Mesendoderm (in vitro differentiated cells): Measurements from ENCODE around the gene TMEM121.

ENCODE experiments used
- DNase-seq: peaks from one replicate; pipeline ENCODE4 v3.0.0; 2013
- H2AK5ac ChIP-seq: 2 replicates; pipeline ENCODE4 v1.6.1; 2013; ENCODE audit warnings: low read length, inconsistent platforms
- H2BK120ac ChIP-seq: 2 replicates; pipeline ENCODE4 v1.6.1; 2013; ENCODE audit warnings: low read depth, mild to moderate bottlenecking, low read length, moderate library complexity, mixed read lengths
- H2BK15ac ChIP-seq: replicated peaks from 2 replicates; pipeline ENCODE4 v1.6.1; 2013; ENCODE audit warnings: low read depth, mild to moderate bottlenecking, moderate library complexity
- H2BK5ac ChIP-seq: 2 replicates; pipeline ENCODE4 v1.6.1; 2013; ENCODE audit warnings: low read length, inconsistent platforms
- H3K18ac ChIP-seq: 2 replicates; pipeline ENCODE4 v1.6.1; 2013; ENCODE audit warnings: mild to moderate bottlenecking, low read length, mixed read lengths
- H3K23ac ChIP-seq: one replicate; pipeline ENCODE4 v1.6.1; 2013; ENCODE audit warnings: low read length
- H3K27ac ChIP-seq: 2 replicates; pipeline ENCODE4 v1.5.1; 2013; ENCODE audit warnings: low read depth, mild to moderate bottlenecking, inconsistent platforms, low read length, moderate library complexity
- H3K27me3 ChIP-seq: 2 replicates; pipeline ENCODE4 v1.6.1; 2013; ENCODE audit warnings: low read length, control low read depth, mild to moderate bottlenecking, inconsistent platforms; ENCODE audit not compliant: insufficient read depth, poor library complexity
- H3K36me3 ChIP-seq: 2 replicates; pipeline ENCODE4 v1.6.1; 2013; ENCODE audit warnings: low read length, inconsistent platforms; ENCODE audit not compliant: control insufficient read depth, insufficient read depth
- H3K4ac ChIP-seq: one replicate; pipeline ENCODE4 v1.6.1; 2013; ENCODE audit warnings: low read depth, mild to moderate bottlenecking, low read length, moderate library complexity
- H3K4me1 ChIP-seq: 2 replicates; pipeline ENCODE4 v1.6.1; 2013; ENCODE audit warnings: low read depth, low read length, inconsistent platforms; ENCODE audit not compliant: control insufficient read depth
- H3K4me2 ChIP-seq: 2 replicates; pipeline ENCODE4 v1.6.1; 2013; ENCODE audit warnings: low read length
- H3K4me3 ChIP-seq: 2 replicates; pipeline ENCODE4 v1.5.1; 2013; ENCODE audit warnings: mild to moderate bottlenecking, low read length
- H3K56ac ChIP-seq: one replicate; pipeline ENCODE4 v1.6.1; 2013; ENCODE audit warnings: low read length
- H3K79me1 ChIP-seq: 2 replicates; pipeline ENCODE4 v1.6.1; 2013; ENCODE audit warnings: low read length, inconsistent platforms
- H3K79me2 ChIP-seq: 2 replicates; pipeline ENCODE4 v1.6.1; 2013; ENCODE audit warnings: mild to moderate bottlenecking, low read length; ENCODE audit not compliant: control insufficient read depth, insufficient read depth
- H3K9ac ChIP-seq: 2 replicates; pipeline ENCODE4 v1.6.1; 2013; ENCODE audit warnings: low read length, inconsistent platforms
- H4K5ac ChIP-seq: one replicate; pipeline ENCODE4 v1.6.1; 2013; ENCODE audit warnings: low read length
- H4K8ac ChIP-seq: one replicate; pipeline ENCODE4 v1.6.1; 2013; ENCODE audit warnings: low read depth, mild to moderate bottlenecking, control low read depth, low read length, moderate library complexity
- WGBS: extraction: QIAGEN DNeasy Blood & Tissue Kit; methylation state at CpG from one replicate; pipeline ENCODE4 v1.1.7; 2013; ENCODE audit warnings: low lambda C conversion rate, missing lambda C conversion rate; ENCODE audit not compliant: insufficient coverage; ENCODE audit errors: extremely low coverage; 5-methylcytosine and 5-hydroxymethylcytosine counted together

The TMEM121 gene

DNA sequence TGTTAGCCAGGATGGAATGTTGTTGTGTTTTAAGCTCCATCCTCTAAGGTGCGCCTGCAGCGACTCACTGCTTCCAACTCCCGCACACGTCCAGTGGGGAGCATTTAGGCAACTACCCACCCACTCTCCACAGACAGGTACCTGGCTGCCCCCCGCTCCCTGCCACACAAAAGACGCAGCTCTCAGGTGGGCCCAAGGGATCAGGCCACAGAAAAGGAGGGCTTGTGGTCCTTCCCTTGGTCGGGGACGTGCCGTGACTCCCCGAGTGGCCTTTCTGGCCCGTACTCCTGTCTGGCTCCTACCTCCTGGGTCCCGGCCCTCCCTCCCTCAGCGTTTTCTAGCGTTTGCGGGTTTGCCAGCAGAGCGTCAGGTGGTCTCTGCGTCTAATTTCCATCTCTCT lies 19.1 kb upstream of the TMEM121 start:
- Histone ChIP-seq H2BK5ac (no peak overlapping the region), H4K8ac (no peak overlapping the region), H3K27me3 (no peaks in the 10 kb centered on the region), H3K79me2 (no peaks in the 10 kb centered on the region), H3K56ac (no peak overlapping the region), H3K36me3 (no peaks in the 10 kb centered on the region), H2BK120ac (no peak overlapping the region), H4K5ac (no peak overlapping the region), H2AK5ac (no peak overlapping the region), H3K4ac (no peak overlapping the region), H3K27ac (no peak overlapping the region), H3K18ac (no peak overlapping the region), H2BK15ac (no peak overlapping the region), H3K23ac (no peak overlapping the region), H3K4me3 (no peak overlapping the region), H3K4me1 (no peaks in the 10 kb centered on the region), H3K79me1 (no peaks in the 10 kb centered on the region), H3K9ac (no peak overlapping the region), H3K4me2 (no peak overlapping the region)
- DNase-seq = no peak
- WGBS = no CpG with 5 or more reads among the region's 17 CpGs

DNA sequence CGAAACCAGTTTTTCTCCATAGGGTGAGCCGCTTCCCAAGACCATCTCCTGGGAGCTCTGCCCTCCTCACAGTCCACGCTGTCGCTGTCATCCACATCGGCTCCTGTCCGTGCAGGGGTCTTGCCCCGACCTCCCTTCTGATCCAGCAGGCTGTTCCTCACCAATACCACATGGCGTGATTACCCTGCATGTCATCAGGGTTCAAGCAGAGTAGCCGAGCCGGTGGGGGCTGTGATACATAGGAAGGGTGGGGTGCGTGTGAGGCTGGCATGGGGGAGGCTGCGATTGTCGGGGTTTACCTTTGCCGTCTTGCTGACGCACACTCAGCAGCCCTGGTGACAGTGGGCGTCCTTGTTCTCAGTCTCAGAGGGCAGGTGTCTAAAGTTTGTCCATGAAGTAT lies 18.3 kb upstream of the TMEM121 start:
- Histone ChIP-seq H2BK120ac (no peak overlapping the region), H2BK5ac (no peak overlapping the region), H3K56ac (no peak overlapping the region), H3K23ac (no peak overlapping the region), H3K79me2 (no peaks in the 10 kb centered on the region), H4K5ac (no peak overlapping the region), H3K27me3 (no peaks in the 10 kb centered on the region), H3K4me2 (no peak overlapping the region), H3K9ac (no peak overlapping the region), H3K18ac (no peak overlapping the region), H3K27ac (no peak overlapping the region), H3K4me3 (no peak overlapping the region), H2BK15ac (no peak overlapping the region), H2AK5ac (no peak overlapping the region), H3K4ac (no peak overlapping the region), H3K79me1 (no peaks in the 10 kb centered on the region), H4K8ac (no peak overlapping the region), H3K4me1 (no peaks in the 10 kb centered on the region), H3K36me3 (no peaks in the 10 kb centered on the region)
- no peak for DNase-seq
- WGBS = no CpG with 5 or more reads among the region's 16 CpGs

DNA sequence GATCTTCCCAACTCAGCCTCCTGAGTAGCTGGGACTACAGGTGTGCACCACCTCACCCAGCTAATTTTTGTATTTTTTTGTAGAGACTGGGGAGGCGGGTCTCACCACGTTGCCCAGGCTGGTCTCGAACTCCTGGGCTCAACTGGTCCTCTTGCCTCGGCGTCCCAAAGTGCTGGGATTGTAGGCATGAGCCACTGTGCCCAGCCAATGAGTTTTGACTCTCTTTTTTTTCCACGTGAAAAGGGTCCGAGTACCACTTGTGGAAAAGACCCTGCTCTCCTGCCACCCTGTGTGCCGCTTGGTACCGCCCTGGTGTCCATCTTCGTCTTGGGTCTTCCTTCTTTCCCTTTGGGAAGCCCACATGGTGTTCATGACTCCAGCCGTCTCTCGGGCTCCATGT lies 17.8 kb upstream of the TMEM121 start:
- Histone ChIP-seq H2BK15ac (no peak overlapping the region), H3K4me2 (no peak overlapping the region), H4K5ac (no peak overlapping the region), H3K18ac (no peak overlapping the region), H3K36me3 (no peaks in the 10 kb centered on the region), H3K27ac (no peak overlapping the region), H3K23ac (no peak overlapping the region), H4K8ac (no peak overlapping the region), H3K4me1 (no peaks in the 10 kb centered on the region), H3K9ac (no peak overlapping the region), H3K27me3 (no peaks in the 10 kb centered on the region), H3K79me2 (no peaks in the 10 kb centered on the region), H3K56ac (no peak overlapping the region), H2BK120ac (no peak overlapping the region), H2BK5ac (no peak overlapping the region), H3K4ac (no peak overlapping the region), H3K79me1 (no peaks in the 10 kb centered on the region), H3K4me3 (no peak overlapping the region), H2AK5ac (no peak overlapping the region)
- DNase-seq = no peak
- no CpG with 5 or more reads among the region's 12 CpGs for WGBS

DNA sequence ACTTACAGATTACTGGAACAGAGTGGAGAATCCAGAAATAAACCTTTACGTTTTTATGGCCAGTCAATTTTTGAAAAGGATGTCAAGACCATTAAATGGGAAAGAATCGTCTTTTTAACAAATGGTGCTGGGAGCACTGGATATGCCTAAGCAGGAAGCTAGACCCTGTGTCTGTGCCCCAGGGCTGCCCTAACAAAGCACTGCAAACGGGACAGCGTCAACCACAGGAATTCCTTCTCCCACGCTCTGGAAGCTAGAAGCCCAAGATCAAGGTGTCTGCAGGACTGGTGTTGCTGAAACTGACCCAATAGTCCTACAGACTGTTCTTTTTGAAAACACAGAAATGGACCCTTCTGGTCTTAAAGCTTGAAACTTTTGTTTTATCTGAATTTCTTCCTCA lies 9.3 kb upstream of the TMEM121 start:
- no peak overlapping the region for H2BK15ac ChIP-seq
- H3K56ac ChIP-seq = no peak overlapping the region
- H3K27me3 ChIP-seq = no peaks in the 10 kb centered on the region
- H3K4me1 ChIP-seq = no peaks in the 10 kb centered on the region
- no peak for DNase-seq
- H3K79me1 ChIP-seq = no peaks in the 10 kb centered on the region
- no peak overlapping the region for H3K4ac ChIP-seq
- no peaks in the 10 kb centered on the region for H3K36me3 ChIP-seq
- no peak overlapping the region for H3K4me3 ChIP-seq
- H3K27ac ChIP-seq = no peak overlapping the region
- H3K23ac ChIP-seq = no peak overlapping the region
- no peak overlapping the region for H3K9ac ChIP-seq
- no peak overlapping the region for H2AK5ac ChIP-seq
- H3K4me2 ChIP-seq = no peak overlapping the region
- H2BK120ac ChIP-seq = no peak overlapping the region
- no peak overlapping the region for H4K5ac ChIP-seq
- H2BK5ac ChIP-seq = no peak overlapping the region
- H3K18ac ChIP-seq = no peak overlapping the region
- WGBS = no CpG with 5 or more reads among the region's 5 CpGs
- H3K79me2 ChIP-seq = no peaks in the 10 kb centered on the region
- no peak overlapping the region for H4K8ac ChIP-seq

DNA sequence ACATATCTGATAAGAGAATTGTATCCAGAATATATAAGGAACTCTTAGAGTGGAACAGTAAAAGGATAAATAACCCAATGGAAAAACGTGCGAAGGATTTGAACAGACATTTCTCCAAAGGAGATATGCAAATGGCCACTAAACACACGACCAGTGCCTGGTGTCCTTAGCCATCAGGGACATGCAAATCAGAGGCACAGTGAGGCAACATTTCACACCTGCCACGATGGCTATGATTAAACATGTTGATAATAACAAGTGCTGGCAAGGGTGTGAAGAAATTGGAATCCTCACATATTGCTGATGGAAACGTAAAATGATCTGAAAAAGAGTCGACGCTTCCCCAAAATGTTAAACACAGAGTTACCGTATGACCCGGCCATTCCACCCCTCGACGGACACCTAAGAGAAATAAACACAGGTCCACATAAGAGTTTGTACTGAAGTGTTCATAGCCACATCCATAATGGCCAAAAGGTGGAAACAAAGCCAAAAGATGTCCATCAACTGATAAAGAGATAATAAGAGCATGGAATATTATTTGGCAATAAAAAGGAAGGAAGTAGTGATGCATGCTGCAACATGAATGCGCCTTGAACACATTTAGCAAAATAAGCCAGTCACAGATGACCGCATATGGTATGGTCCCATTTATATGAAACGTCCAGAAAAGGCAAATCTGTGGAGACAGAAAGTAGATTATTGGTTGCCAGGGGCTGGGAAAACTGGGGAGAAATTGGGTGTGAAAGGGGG lies 6.3 kb upstream of the TMEM121 start:
- Histone ChIP-seq H3K36me3 (no peaks in the 10 kb centered on the region), H3K9ac (no peak overlapping the region), H3K18ac (no peak overlapping the region), H3K4me2 (no peak overlapping the region), H3K56ac (no peak overlapping the region), H3K27me3 (no peaks in the 10 kb centered on the region), H3K4me3 (no peak overlapping the region), H3K23ac (no peak overlapping the region), H3K4me1 (no peaks in the 10 kb centered on the region), H4K8ac (no peak overlapping the region), H2BK120ac (no peak overlapping the region), H2AK5ac (no peak overlapping the region), H4K5ac (no peak overlapping the region), H2BK5ac (no peak overlapping the region), H3K79me1 (no peaks in the 10 kb centered on the region), H3K4ac (no peak overlapping the region), H2BK15ac (no peak overlapping the region), H3K27ac (no peak overlapping the region), H3K79me2 (no peaks in the 10 kb centered on the region)
- no peak for DNase-seq
- no CpG with 5 or more reads among the region's 14 CpGs for WGBS

DNA sequence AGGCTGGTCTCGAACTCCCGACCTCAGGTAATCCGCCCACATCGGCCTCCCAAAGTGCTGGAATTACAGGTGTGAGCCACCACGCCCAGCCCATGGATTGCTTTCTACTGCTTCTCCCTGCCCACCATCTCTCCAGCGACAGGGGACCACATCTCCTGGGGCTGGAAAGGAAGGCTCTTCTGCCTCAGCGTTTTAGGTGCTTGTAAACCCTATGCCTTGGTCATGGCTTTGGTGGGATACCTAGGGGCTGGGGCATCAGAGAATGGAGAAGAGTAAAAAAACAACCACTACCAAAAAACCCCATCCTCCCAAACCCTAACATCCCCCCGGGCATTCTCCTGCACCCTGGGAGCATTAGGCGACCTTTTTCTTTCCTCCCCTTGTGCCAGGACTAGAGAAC lies 1.1 kb upstream of the TMEM121 start:
- no peak overlapping the region for H3K9ac ChIP-seq
- no CpG with 5 or more reads among the region's 9 CpGs for WGBS
- H2BK5ac ChIP-seq = no peak overlapping the region
- no peak overlapping the region for H2AK5ac ChIP-seq
- no peak overlapping the region for H3K4me3 ChIP-seq
- H3K56ac ChIP-seq = no peak overlapping the region
- no peaks in the 10 kb centered on the region for H3K79me2 ChIP-seq
- H3K79me1 ChIP-seq = no peaks in the 10 kb centered on the region
- H4K5ac ChIP-seq = no peak overlapping the region
- H3K23ac ChIP-seq = no peak overlapping the region
- H2BK120ac ChIP-seq = no peak overlapping the region
- H4K8ac ChIP-seq = no peak overlapping the region
- no peak overlapping the region for H3K4me2 ChIP-seq
- DNase-seq = no peak
- H3K27ac ChIP-seq = no peak overlapping the region
- no peak overlapping the region for H3K18ac ChIP-seq
- H3K4ac ChIP-seq = no peak overlapping the region
- peaks cover 3% of the 10 kb centered on the region for H3K27me3 ChIP-seq
- no peaks in the 10 kb centered on the region for H3K4me1 ChIP-seq
- no peak overlapping the region for H2BK15ac ChIP-seq
- no peaks in the 10 kb centered on the region for H3K36me3 ChIP-seq
